Activated CD4-positive, alpha-beta T cell treated with anti-CD3 and anti-CD28 coated beads for 48 hours (primary cell): ENCODE measurements around the gene GSK3B.
"Not testable (repeated sequence)": the region's sequence is repeated elsewhere in the genome, so short reads cannot be mapped to it uniquely, and the experiment has no call there.

Experiments used
- DNase-seq: peaks from one replicate; pipeline ENCODE4 v3.0.0-alpha.2; 2020

GSK3B gene

GRCh38 chr3:119990888-119991287 lies 103.4 kb downstream of the GSK3B start:
- no peak for DNase-seq

- DNase-seq, result no peak
Observed at GRCh38 chr3:119989981-119990655, 104.1 kb downstream of the GSK3B start.

- DNase-seq, result not testable (repeated sequence)
Observed at GRCh38 chr3:119986812-119987211, 107.4 kb downstream of the GSK3B start.

GRCh38 chr3:119981386-119981785 lies 112.9 kb downstream of the GSK3B start:
- no peak for DNase-seq

- DNase-seq, result no peak
Observed at GRCh38 chr3:119978554-119979208, 115.6 kb downstream of the GSK3B start.

- DNase-seq, result no peak
Observed at GRCh38 chr3:119977353-119977752, 116.9 kb downstream of the GSK3B start.

- DNase-seq, result no peak
Observed at GRCh38 chr3:119976214-119976613, 118.0 kb downstream of the GSK3B start.

- no peak for DNase-seq
Observed at GRCh38 chr3:119974656-119975055, 119.6 kb downstream of the GSK3B start.

- no peak for DNase-seq
Observed at GRCh38 chr3:119973018-119973646, 121.1 kb downstream of the GSK3B start.

GRCh38 chr3:119969759-119970158 lies 124.5 kb downstream of the GSK3B start:
- no peak for DNase-seq

- DNase-seq, result no peak
Observed at GRCh38 chr3:119967353-119968006, 126.8 kb downstream of the GSK3B start.

GRCh38 chr3:119965692-119966091 lies 128.6 kb downstream of the GSK3B start:
- DNase-seq, result no peak

- DNase-seq, result no peak
Observed at GRCh38 chr3:119964294-119964693, 130.0 kb downstream of the GSK3B start.

GRCh38 chr3:119955972-119956371 lies 138.3 kb downstream of the GSK3B start:
- DNase-seq, result no peak

GRCh38 chr3:119950666-119951325 lies 143.5 kb downstream of the GSK3B start:
- DNase-seq, result no peak

- DNase-seq, result no peak
Observed at GRCh38 chr3:119945291-119945690, 149.0 kb downstream of the GSK3B start.

GRCh38 chr3:119944091-119944490 lies 150.2 kb downstream of the GSK3B start:
- DNase-seq, result no peak

- DNase-seq, result no peak
Observed at GRCh38 chr3:119939077-119939476, 155.2 kb downstream of the GSK3B start.

- DNase-seq, result peak; percentile 62
Observed at GRCh38 chr3:119937229-119937628, 157.0 kb downstream of the GSK3B start.

GRCh38 chr3:119934249-119934648 lies 160.0 kb downstream of the GSK3B start:
- DNase-seq, result no peak

- no peak for DNase-seq
Observed at GRCh38 chr3:119933207-119933606, 161.0 kb downstream of the GSK3B start.

GRCh38 chr3:119930286-119930685 lies 164.0 kb downstream of the GSK3B start:
- no peak for DNase-seq

GRCh38 chr3:119927190-119927589 lies 167.1 kb downstream of the GSK3B start:
- DNase-seq, result no peak
